GM12801 (cell line): Measurements from ENCODE around the gene KLHL29.

ENCODE experiments used
- CTCF ChIP-seq: IDR thresholded peaks from one replicate; pipeline ENCODE4 v1.5.1; 2011; ENCODE audit warnings: control low read depth; ENCODE audit not compliant: insufficient read length; ENCODE audit errors: extremely low read depth

The KLHL29 gene

GRCh38 chr2:23569761-23570365, 184.9 kb downstream of the KLHL29 start:
- no peak for TF ChIP-seq CTCF

GRCh38 chr2:23571085-23571484, 186.1 kb downstream of the KLHL29 start:
- TF ChIP-seq CTCF: no peak

- no peak for TF ChIP-seq CTCF
Measured at GRCh38 chr2:23571527-23572282, 186.7 kb downstream of the KLHL29 start.

GRCh38 chr2:23574919-23575654, 190.1 kb downstream of the KLHL29 start:
- no peak for TF ChIP-seq CTCF

GRCh38 chr2:23578964-23579671, 194.1 kb downstream of the KLHL29 start:
- TF ChIP-seq CTCF: no peak

- no peak for TF ChIP-seq CTCF
Measured at GRCh38 chr2:23579674-23580073, 194.7 kb downstream of the KLHL29 start.

GRCh38 chr2:23583467-23583866, 198.5 kb downstream of the KLHL29 start:
- TF ChIP-seq CTCF: no peak
